Activated naive CD4-positive, alpha-beta T cell treated with anti-CD3 and anti-CD28 coated beads for 36 hours (primary cell): Measurements from ENCODE around the gene CREB5. TPM values are rescaled to one million over a fixed set of nuclear protein-coding genes. Genes with fewer than 3 reads are reported as not detected.

ENCODE experiments used
- CTCF ChIA-PET: fragments of 350-600 bp; sonication (Branson Sonifier 250); formaldehyde crosslinking; loops from one replicate; lab custom pipeline; 2021; ENCODE audit warnings: antibody characterized with exemption; lab: Charles Lee
- DNase-seq: peaks from one replicate; pipeline ENCODE4 v3.0.0-alpha.2; 2020
- H3K27ac Mint-ChIP-seq: one replicate; pipeline ENCODE4 v1.8.0; 2021; ENCODE audit warnings: mild to moderate bottlenecking, mixed read lengths
- H3K27me3 Mint-ChIP-seq: one replicate; pipeline ENCODE4 v1.8.0; 2021; ENCODE audit warnings: low read depth, mixed read lengths
- H3K36me3 Mint-ChIP-seq: one replicate; pipeline ENCODE4 v1.8.0; 2021; ENCODE audit warnings: low read depth, mixed read lengths
- H3K4me1 Mint-ChIP-seq: one replicate; pipeline ENCODE4 v1.8.0; 2021; ENCODE audit warnings: low read depth, mixed read lengths
- H3K4me3 Mint-ChIP-seq: one replicate; pipeline ENCODE4 v1.8.0; 2021; ENCODE audit warnings: mild to moderate bottlenecking, moderate library complexity, mixed read lengths
- H3K9me3 Mint-ChIP-seq: one replicate; pipeline ENCODE4 v1.8.0; 2021; ENCODE audit warnings: mixed read lengths
- intact Hi-C: fragments of 100-400 bp; cut with micrococcal nuclease; formaldehyde crosslinking; loops from one replicate; pipeline ENCODE4 v1.15.1; 2023
- total RNA-seq, 2 experiments: library from RNA; stranded (reverse); gene quantifications; one replicate each; pipeline ENCODE4 v1.2.3, GENCODE V29; 2021

Gene CREB5
- total RNA-seq, 2 experiments from 2014 or later: 0.30 to 0.48 TPM

DNA sequence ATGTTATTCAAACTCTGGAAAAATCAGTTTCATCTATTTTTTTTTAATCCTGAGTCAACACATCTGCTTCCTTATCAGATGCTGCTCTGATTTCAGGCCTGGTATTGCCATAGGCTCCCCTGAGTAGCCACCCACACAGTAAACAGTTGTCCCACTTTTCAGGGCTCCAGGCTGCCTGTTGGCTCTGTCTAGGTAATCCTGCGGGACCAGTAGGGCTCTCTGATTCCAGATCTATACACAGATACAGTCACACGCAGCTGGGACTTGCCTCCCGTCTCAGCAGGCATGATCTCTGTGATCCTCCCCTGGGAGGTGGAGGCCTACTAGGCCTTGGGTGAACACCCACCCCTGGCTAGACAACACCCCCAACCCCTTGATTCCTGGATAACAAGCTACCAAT is 206.1 kb downstream of the CREB5 start:
- Mint-ChIP-seq H3K4me3 (no peak overlapping the region), H3K27ac (no peak overlapping the region), H3K36me3 (no peaks in the 10 kb centered on the region), H3K27me3 (no peaks in the 10 kb centered on the region), H3K4me1 (no peaks in the 10 kb centered on the region), H3K9me3 (no peaks in the 10 kb centered on the region)
- no peak for DNase-seq
- intact Hi-C loops: no loop called here
- CTCF ChIA-PET: interaction anchor here (0.7 to 1.2 kb wide), 2 partner anchors 9 to 521 kb away, joined by 3 read pairs; no protein-coding TSS in a partner anchor

DNA sequence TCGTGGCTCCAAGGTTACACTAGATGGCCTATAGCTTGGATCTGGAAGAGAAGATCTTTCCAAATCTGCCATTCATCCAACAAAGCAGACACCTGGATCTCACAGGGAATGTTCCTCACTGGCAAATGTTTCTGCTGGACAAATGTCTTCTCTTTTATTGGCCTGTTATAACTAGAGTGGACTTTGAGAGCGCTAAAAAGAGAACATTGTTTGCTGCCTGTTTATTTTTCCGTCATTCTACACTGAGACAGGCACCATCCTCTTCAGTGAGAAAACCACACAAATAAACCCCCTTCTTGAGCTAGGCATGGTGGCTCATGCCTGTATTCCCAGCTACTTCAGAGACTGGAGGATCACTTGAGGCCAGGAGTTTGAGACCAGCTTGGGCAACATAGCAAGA is 206.9 kb downstream of the CREB5 start:
- intact Hi-C loops: no loop called here
- Mint-ChIP-seq H3K36me3 (no peaks in the 10 kb centered on the region), H3K4me3 (no peak overlapping the region), H3K9me3 (no peaks in the 10 kb centered on the region), H3K27me3 (no peaks in the 10 kb centered on the region), H3K4me1 (no peaks in the 10 kb centered on the region), H3K27ac (no peak overlapping the region)
- CTCF ChIA-PET: interaction anchor here (1.2 kb wide), 1 partner anchor 8 kb away, joined by 3 read pairs; no protein-coding TSS in a partner anchor
- no peak for DNase-seq

GRCh38 chr7:28621369-28621841 is 209.1 kb downstream of the CREB5 start:
- Mint-ChIP-seq H3K4me1 (no peaks in the 10 kb centered on the region), H3K36me3 (no peaks in the 10 kb centered on the region), H3K27ac (no peak overlapping the region), H3K9me3 (no peaks in the 10 kb centered on the region), H3K27me3 (peaks cover 9% of the 10 kb centered on the region), H3K4me3 (no peak overlapping the region)
- CTCF ChIA-PET: interaction anchor here (0.7 kb wide), 1 partner anchor 141 kb away, joined by 3 read pairs; no protein-coding TSS in a partner anchor
- DNase-seq: no peak
- intact Hi-C loops: no loop called here

GRCh38 chr7:28623105-28623730 is 210.9 kb downstream of the CREB5 start:
- CTCF ChIA-PET: no interaction called here
- Mint-ChIP-seq H3K4me3 (no peak overlapping the region), H3K4me1 (no peaks in the 10 kb centered on the region), H3K9me3 (no peaks in the 10 kb centered on the region), H3K27me3 (peaks cover 10% of the 10 kb centered on the region), H3K36me3 (no peaks in the 10 kb centered on the region), H3K27ac (no peak overlapping the region)
- no peak for DNase-seq
- intact Hi-C loops: no loop called here

- no peak for DNase-seq
- H3K27ac Mint-ChIP-seq: no peak overlapping the region
Observed at GRCh38 chr7:28623863-28624262, 211.5 kb downstream of the CREB5 start.

GRCh38 chr7:28625432-28625831 is 213.1 kb downstream of the CREB5 start:
- Mint-ChIP-seq H3K9me3 (no peaks in the 10 kb centered on the region), H3K27me3 (peaks cover 16% of the 10 kb centered on the region), H3K4me3 (no peak overlapping the region), H3K4me1 (no peaks in the 10 kb centered on the region), H3K27ac (no peak overlapping the region), H3K36me3 (no peaks in the 10 kb centered on the region)
- DNase-seq: no peak
- intact Hi-C loops: no loop called here
- CTCF ChIA-PET: no interaction called here

More at GRCh38 chr7:28623863-28624262, 211.5 kb downstream of the CREB5 start:
- intact Hi-C loops: no loop called here
- Mint-ChIP-seq H3K36me3 (no peaks in the 10 kb centered on the region), H3K9me3 (no peaks in the 10 kb centered on the region), H3K4me3 (no peak overlapping the region), H3K27me3 (peaks cover 10% of the 10 kb centered on the region), H3K4me1 (no peaks in the 10 kb centered on the region)
- CTCF ChIA-PET: no interaction called here

- no peaks in the 10 kb centered on the region for H3K4me1 Mint-ChIP-seq
- H3K36me3 Mint-ChIP-seq: no peaks in the 10 kb centered on the region
- H3K27me3 Mint-ChIP-seq: peaks cover 16% of the 10 kb centered on the region
- intact Hi-C loops: loop anchor here (1.0 to 2.0 kb wide), 2 partner anchors 237 to 327 kb away; no protein-coding TSS in a partner anchor
- H3K9me3 Mint-ChIP-seq: no peaks in the 10 kb centered on the region
- no peak overlapping the region for H3K27ac Mint-ChIP-seq
- no peak overlapping the region for H3K4me3 Mint-ChIP-seq
- CTCF ChIA-PET: interaction anchor here (0.6 to 1.9 kb wide), 4 partner anchors 10 to 237 kb away, joined by 3 to 5 read pairs (median 4); no protein-coding TSS in a partner anchor
- DNase-seq: no peak
Observed at GRCh38 chr7:28626221-28626620, 213.9 kb downstream of the CREB5 start.

- CTCF ChIA-PET: interaction anchor here (0.6 to 1.9 kb wide), 5 partner anchors 10 to 239 kb away, joined by 3 to 5 read pairs (median 4); no protein-coding TSS in a partner anchor
- no peaks in the 10 kb centered on the region for H3K36me3 Mint-ChIP-seq
- H3K4me1 Mint-ChIP-seq: no peaks in the 10 kb centered on the region
- peaks cover 18% of the 10 kb centered on the region for H3K27me3 Mint-ChIP-seq
- peak; percentile 39 for DNase-seq
- intact Hi-C loops: loop anchor here (1.0 to 2.0 kb wide), 2 partner anchors 237 to 328 kb away; no protein-coding TSS in a partner anchor
- no peak overlapping the region for H3K27ac Mint-ChIP-seq
- H3K4me3 Mint-ChIP-seq: no peak overlapping the region
- no peaks in the 10 kb centered on the region for H3K9me3 Mint-ChIP-seq
Observed at GRCh38 chr7:28626624-28627262, 214.4 kb downstream of the CREB5 start.

DNA sequence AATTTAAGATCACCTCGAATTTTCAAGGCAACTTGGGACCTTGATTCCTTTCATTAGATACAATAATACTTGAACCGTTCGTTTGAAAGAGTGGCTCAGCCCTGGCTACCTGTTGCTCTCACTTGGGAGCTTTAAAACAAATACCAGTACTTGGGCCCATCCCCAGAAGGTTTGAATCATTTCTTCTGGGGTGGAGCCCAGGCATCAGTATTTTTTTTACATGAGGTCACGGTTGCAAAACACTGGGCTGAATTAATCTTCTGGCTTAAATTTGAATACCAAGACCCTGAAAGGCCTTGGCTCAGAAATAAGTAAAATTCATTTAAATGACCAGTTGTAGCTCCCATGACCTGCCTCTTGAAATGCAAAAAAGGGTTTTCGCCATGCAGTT is 214.9 kb downstream of the CREB5 start:
- Mint-ChIP-seq H3K4me3 (no peak overlapping the region), H3K9me3 (no peaks in the 10 kb centered on the region), H3K27ac (no peak overlapping the region), H3K4me1 (no peaks in the 10 kb centered on the region), H3K36me3 (no peaks in the 10 kb centered on the region), H3K27me3 (peaks cover 19% of the 10 kb centered on the region)
- CTCF ChIA-PET: interaction anchor here (0.7 to 1.9 kb wide), 4 partner anchors 8 to 239 kb away, joined by 3 to 4 read pairs (median 3); no protein-coding TSS in a partner anchor
- no peak for DNase-seq
- intact Hi-C loops: loop anchor here (2.0 kb wide), 1 partner anchor 328 kb away; no protein-coding TSS in a partner anchor

DNA sequence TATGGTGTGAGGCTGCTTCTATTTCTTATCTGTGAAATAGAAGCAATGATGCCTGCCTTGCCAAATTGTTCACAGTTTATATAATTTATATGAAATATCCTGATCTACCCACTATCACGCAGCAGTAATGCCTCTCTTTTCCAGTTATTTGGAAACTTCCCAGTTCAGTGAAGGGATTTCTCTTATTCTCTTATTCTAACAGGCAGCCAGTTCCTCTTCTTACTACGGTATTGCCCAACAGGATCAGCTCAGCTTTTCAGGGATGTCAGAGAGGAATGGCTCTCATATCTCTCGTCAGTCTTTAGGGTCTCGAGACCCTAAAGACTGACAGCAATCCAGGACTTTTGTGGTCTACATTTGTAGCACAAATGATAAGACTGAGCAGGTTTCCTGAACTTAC is 215.6 kb downstream of the CREB5 start:
- Mint-ChIP-seq H3K4me3 (no peak overlapping the region), H3K9me3 (no peaks in the 10 kb centered on the region), H3K27me3 (peaks cover 19% of the 10 kb centered on the region), H3K27ac (no peak overlapping the region), H3K4me1 (no peaks in the 10 kb centered on the region), H3K36me3 (no peaks in the 10 kb centered on the region)
- no peak for DNase-seq
- intact Hi-C loops: loop anchor here (2.0 kb wide), 1 partner anchor 329 kb away; no protein-coding TSS in a partner anchor
- CTCF ChIA-PET: interaction anchor here (0.8 to 1.9 kb wide), 2 partner anchors 9 to 236 kb away, joined by 3 to 4 read pairs; no protein-coding TSS in a partner anchor

DNA sequence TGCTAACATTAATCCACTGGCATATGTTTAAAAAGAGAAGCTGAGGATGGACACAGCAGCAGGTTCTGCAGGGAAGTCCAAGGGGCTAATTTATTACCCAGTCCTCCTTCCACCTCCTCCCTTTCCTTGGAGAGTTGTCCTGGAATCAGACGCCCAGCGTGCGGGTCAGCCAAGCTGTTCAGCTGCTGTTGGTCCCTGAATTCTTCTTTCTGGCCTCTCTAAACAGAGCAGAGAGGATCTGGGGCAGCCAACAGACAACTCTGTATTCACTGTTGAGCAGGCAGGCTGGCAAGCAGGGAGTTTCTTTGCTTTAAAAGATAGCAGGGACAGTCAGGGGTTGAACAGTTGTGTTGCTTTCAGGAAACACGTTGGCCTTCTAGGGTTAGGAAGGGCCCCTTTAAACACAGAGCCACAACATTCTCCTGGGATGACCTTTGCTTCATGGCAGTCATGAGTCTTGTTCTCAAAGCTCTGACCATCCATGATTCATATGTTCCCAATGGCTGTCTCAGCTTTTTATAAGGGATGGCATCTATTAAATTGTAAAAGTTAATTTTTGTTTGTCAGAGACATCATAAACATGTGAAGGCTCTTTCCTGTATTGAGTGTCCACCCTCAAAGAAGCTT is 217.0 kb downstream of the CREB5 start:
- Mint-ChIP-seq H3K27me3 (peaks cover 19% of the 10 kb centered on the region), H3K36me3 (no peaks in the 10 kb centered on the region), H3K4me1 (no peaks in the 10 kb centered on the region), H3K9me3 (no peaks in the 10 kb centered on the region), H3K27ac (no peak overlapping the region), H3K4me3 (no peak overlapping the region)
- intact Hi-C loops: no loop called here
- CTCF ChIA-PET: interaction anchor here (1.1 kb wide), 1 partner anchor 225 kb away, joined by 4 read pairs; no protein-coding TSS in a partner anchor
- no peak for DNase-seq

GRCh38 chr7:28630350-28630749 is 218.0 kb downstream of the CREB5 start:
- Mint-ChIP-seq H3K36me3 (no peaks in the 10 kb centered on the region), H3K9me3 (no peaks in the 10 kb centered on the region), H3K4me3 (no peak overlapping the region), H3K27me3 (peaks cover 15% of the 10 kb centered on the region), H3K4me1 (no peaks in the 10 kb centered on the region), H3K27ac (no peak overlapping the region)
- CTCF ChIA-PET: no interaction called here
- DNase-seq: no peak
- intact Hi-C loops: no loop called here
